GM23338 (cell line): Measurements from ENCODE around the gene GLCCI1. TPM values are rescaled to one million over a fixed set of nuclear protein-coding genes. Genes with fewer than 3 reads are reported as not detected.

Experiments used
- ATAC-seq: fragments of 200-7000 bp; cut with Tn5 transposase; 3 replicates; pipeline ENCODE4 v1.9.1; 2020
- DNase-seq: peaks from one replicate; pipeline ENCODE4 v3.0.0-alpha.2; 2015; ENCODE audit warnings: low spot score
- H2AFZ ChIP-seq: fragments of 200-600 bp; sonication (generic); 2 replicates; pipeline ENCODE4 v1.8.0; 2016; ENCODE audit warnings: antibody characterized with exemption, mild to moderate bottlenecking, moderate library complexity
- H3F3A ChIP-seq: fragments of 200-600 bp; sonication (generic); replicated peaks from 2 replicates; pipeline ENCODE4 v1.8.0; 2017; ENCODE audit warnings: antibody characterized with exemption, mixed run types, low read depth
- H3K27ac ChIP-seq: fragments of 200-600 bp; sonication (generic); 2 replicates; pipeline ENCODE4 v1.6.1; 2016; ENCODE audit warnings: low read depth
- H3K27me3 ChIP-seq: fragments of 200-600 bp; sonication (generic); 2 replicates; pipeline ENCODE4 v1.8.0; 2016; ENCODE audit warnings: mild to moderate bottlenecking, mixed run types, moderate library complexity; ENCODE audit not compliant: insufficient read depth
- H3K36me3 ChIP-seq: fragments of 200-600 bp; sonication (generic); 2 replicates; pipeline ENCODE4 v1.8.0; 2016; ENCODE audit warnings: mild to moderate bottlenecking; ENCODE audit not compliant: insufficient read depth
- H3K4me1 ChIP-seq: fragments of 200-600 bp; sonication (generic); 2 replicates; pipeline ENCODE4 v1.8.0; 2016; ENCODE audit warnings: mild to moderate bottlenecking, moderate library complexity; ENCODE audit not compliant: insufficient read depth
- H3K4me2 ChIP-seq: fragments of 200-600 bp; sonication (generic); 2 replicates; pipeline ENCODE4 v1.7.1; 2017; ENCODE audit warnings: mixed run types
- H3K4me3 ChIP-seq: fragments of 200-600 bp; sonication (generic); 2 replicates; pipeline ENCODE4 v1.6.1; 2016; ENCODE audit warnings: mixed run types
- H3K79me2 ChIP-seq: fragments of 200-600 bp; sonication (generic); replicated peaks from 2 replicates; pipeline ENCODE4 v1.8.0; 2017; ENCODE audit warnings: mild to moderate bottlenecking; ENCODE audit not compliant: insufficient read depth
- H3K9me2 ChIP-seq: fragments of 200-600 bp; sonication (generic); 2 replicates; pipeline ENCODE4 v1.8.0; 2017; ENCODE audit not compliant: insufficient read depth
- H4K20me1 ChIP-seq: fragments of 200-600 bp; sonication (generic); replicated peaks from 2 replicates; pipeline ENCODE4 v1.8.0; 2017; ENCODE audit warnings: mild to moderate bottlenecking; ENCODE audit not compliant: insufficient read depth
- H3K27ac Mint-ChIP-seq: 2 replicates; pipeline ENCODE4 v1.8.0; 2020; ENCODE audit warnings: inconsistent platforms, mild to moderate bottlenecking, moderate library complexity, mixed read lengths
- H3K27me3 Mint-ChIP-seq: 3 replicates; pipeline ENCODE4 v1.8.0; 2022; ENCODE audit warnings: low read depth, mild to moderate bottlenecking, moderate library complexity, mixed read lengths, inconsistent platforms; ENCODE audit not compliant: insufficient read depth, poor library complexity
- H3K36me3 Mint-ChIP-seq: 3 replicates; pipeline ENCODE4 v1.8.0; 2021; ENCODE audit warnings: low read depth, mild to moderate bottlenecking, inconsistent platforms, moderate library complexity, mixed read lengths
- H3K4me1 Mint-ChIP-seq: 3 replicates; pipeline ENCODE4 v1.8.0; 2020; ENCODE audit warnings: mild to moderate bottlenecking, inconsistent platforms, mixed read lengths
- H3K4me3 Mint-ChIP-seq: 3 replicates; pipeline ENCODE4 v1.8.0; 2021; ENCODE audit warnings: moderate library complexity, mild to moderate bottlenecking, inconsistent platforms, mixed read lengths
- H3K9me3 Mint-ChIP-seq: 3 replicates; pipeline ENCODE4 v1.8.0; 2020; ENCODE audit warnings: moderate library complexity, mild to moderate bottlenecking, inconsistent platforms, mixed read lengths
- CREB1 ChIP-seq: fragments of 250-450 bp; sonication (Bioruptor Pico); IDR thresholded peaks from 2 replicates; pipeline ENCODE4 v1.5.0; 2020; ENCODE audit warnings: low read depth, mild to moderate bottlenecking, moderate library complexity
- CTCF ChIP-seq, 2 experiments: fragments of 200-600 bp in 1 of 2; sonication (generic) in 1 of 2; conservative IDR thresholded peaks; 2 replicates each; pipeline versions ENCODE4 v1.5.1 to v1.6.1; 2016 to 2017; ENCODE audit warnings: antibody characterized with exemption in 2 of 2, low read depth in 2 of 2, mild to moderate bottlenecking in 2 of 2, moderate library complexity in 1 of 2
- ETS1 ChIP-seq: IDR thresholded peaks from 2 replicates; pipeline ENCODE4 v1.6.1; 2016; ENCODE audit warnings: antibody characterized with exemption
- EZH2 ChIP-seq: fragments of 200-600 bp; sonication (generic); IDR thresholded peaks from one replicate; pipeline ENCODE4 v1.8.0; 2017; ENCODE audit warnings: antibody characterized with exemption, mild to moderate bottlenecking, low read depth; ENCODE audit not compliant: unreplicated experiment
- EZH2phosphoT487 ChIP-seq: fragments of 200-600 bp; sonication (generic); IDR thresholded peaks from one replicate; pipeline ENCODE4 v1.8.1; 2018; ENCODE audit warnings: antibody characterized with exemption; ENCODE audit not compliant: unreplicated experiment
- JUNB ChIP-seq: IDR thresholded peaks from one replicate; pipeline ENCODE4 v1.6.1; 2016; ENCODE audit warnings: antibody characterized with exemption; ENCODE audit not compliant: unreplicated experiment
- NANOG ChIP-seq: IDR thresholded peaks from 2 replicates; pipeline ENCODE4 v1.6.1; 2016; ENCODE audit warnings: antibody characterized with exemption, borderline replicate concordance
- POLR2AphosphoS5 ChIP-seq: IDR thresholded peaks from 2 replicates; pipeline ENCODE4 v1.6.1; 2016; ENCODE audit warnings: antibody characterized with exemption, low read depth
- REST ChIP-seq: IDR thresholded peaks from one replicate; pipeline ENCODE4 v1.6.1; 2018; ENCODE audit warnings: antibody characterized with exemption; ENCODE audit not compliant: unreplicated experiment
- STAT1 ChIP-seq: IDR thresholded peaks from one replicate; pipeline ENCODE4 v1.6.1; 2016; ENCODE audit warnings: antibody characterized with exemption; ENCODE audit not compliant: unreplicated experiment
- ZNF114 ChIP-seq: fragments of 250-450 bp; sonication (Bioruptor Pico); IDR thresholded peaks from 2 replicates; pipeline ENCODE4 v1.5.0; 2020; ENCODE audit warnings: mild to moderate bottlenecking, moderate library complexity
- ZNF331 ChIP-seq: fragments of 250-450 bp; sonication (Bioruptor Pico); IDR thresholded peaks from 2 replicates; pipeline ENCODE4 v1.5.0; 2020; ENCODE audit warnings: low read depth, mild to moderate bottlenecking, moderate library complexity
- ZNF462 ChIP-seq: fragments of 250-450 bp; sonication (Bioruptor Pico); IDR thresholded peaks from 2 replicates; pipeline ENCODE4 v1.5.0; 2020; ENCODE audit warnings: mild to moderate bottlenecking, moderate library complexity
- polyA plus RNA-seq: library from polyadenylated mRNA; unstranded; fragments of >200 nt; fragmentation: Nextera tagmentation; extraction: Ambion mirVana; gene quantifications from 2 replicates; pipeline ENCODE4 v1.2.1, GENCODE V29; 2016
- total RNA-seq: library from RNA; depleted of rRNA; stranded (reverse); fragments of >200 nt; shearing (Covaris generic); gene quantifications from 2 replicates; pipeline ENCODE4 v1.2.3, GENCODE V29; 2014

The GLCCI1 gene
- total and polyA plus RNA-seq, 2 experiments from 2014 or later, result 15.0 to 15.7 TPM

- ATAC-seq (no peak), DNase-seq (no peak)
- Histone ChIP-seq H4K20me1 (no peaks in the 10 kb centered on the region), H3F3A (no peaks in the 10 kb centered on the region), H3K4me1 (no peaks in the 10 kb centered on the region), H2AFZ (no peak overlapping the region), H3K36me3 (no peaks in the 10 kb centered on the region), H3K4me2 (no peak overlapping the region), H3K79me2 (no peaks in the 10 kb centered on the region), H3K27me3 (no peaks in the 10 kb centered on the region), H3K9me2 (peaks cover 2% of the 10 kb centered on the region; the same call in 1 of the 2 replicates), H3K27ac (no peak overlapping the region), H3K4me3 (no peak overlapping the region)
- Mint-ChIP-seq H3K4me1 (no peaks in the 10 kb centered on the region), H3K9me3 (peaks cover 5% of the 10 kb centered on the region), H3K36me3 (peaks cover 16% of the 10 kb centered on the region), H3K4me3 (no peak overlapping the region), H3K27ac (no peak overlapping the region), H3K27me3 (peaks cover 2% of the 10 kb centered on the region)
- TF ChIP-seq EZH2phosphoT487, result no peak
- no peak for TF ChIP-seq POLR2AphosphoS5
- TF ChIP-seq ZNF114, result no peak
- TF ChIP-seq NANOG, result no peak
- no peak for TF ChIP-seq JUNB
- TF ChIP-seq EZH2, result no peak
- no peak for TF ChIP-seq STAT1
- TF ChIP-seq CTCF (conservative IDR thresholded peaks at IDR 0.05; ENCODE audit: low read depth in 2 of 2), result no peak
- no peak for TF ChIP-seq CREB1
- no peak for TF ChIP-seq REST
- no peak for TF ChIP-seq ZNF462 (CRISPR knock-in tag)
- TF ChIP-seq ZNF331 (CRISPR knock-in tag), result no peak
- TF ChIP-seq ETS1, result no peak
These were observed 125.9 kb downstream of the GLCCI1 start for GRCh38 chr7:8094164-8095140.
